ENCODE results near the gene HOXA6. TPM values are rescaled to one million over a fixed set of nuclear protein-coding genes. Genes with fewer than 3 reads are reported as not detected.

HOXA6 gene
- total RNA-seq, 2 donors from 2014 or later: 10.9 to 29.6 TPM

DNA sequence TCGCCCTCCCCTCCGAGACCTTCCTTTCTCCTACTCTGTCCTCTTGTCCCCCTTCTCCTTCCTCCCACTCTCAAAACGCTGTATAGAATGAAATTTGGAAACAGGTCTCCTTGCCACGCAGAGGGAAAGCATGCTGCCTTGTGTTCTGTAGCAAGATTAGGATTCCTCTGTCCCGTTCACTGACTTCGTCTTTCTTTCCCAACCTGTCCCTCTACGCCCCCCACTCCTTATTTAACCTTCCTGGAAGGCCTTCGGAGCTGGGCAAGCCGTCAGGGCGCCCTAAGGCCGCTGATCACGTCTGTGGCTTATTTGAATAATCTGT lies 16.4 kb upstream of the HOXA6 start:
- Histone ChIP-seq H3K27ac (peak overlapping the region; percentile 94), H3K9me3 (no peaks in the 10 kb centered on the region), H3K4me3 (peak overlapping the region; percentile 64), H3K36me3 (no peaks in the 10 kb centered on the region), H3K27me3 (peaks cover 7% of the 10 kb centered on the region), H3K4me1 (peaks cover 5% of the 10 kb centered on the region), H3K9ac (ENCODE audit: low read depth in 2 of 2, low read length in 2 of 2) (peak overlapping the region; percentile 80 to 98)
- intact Hi-C loops (cut with DNase I): loop anchor here (5.0 kb wide), 1 partner anchor 792 kb away; no protein-coding TSS in a partner anchor
- no peak for TF ChIP-seq CTCF (IDR thresholded peaks at IDR 0.05)
- no peak for DNase-seq

- Histone ChIP-seq H3K27ac (peak overlapping the region; percentile 94), H3K36me3 (no peaks in the 10 kb centered on the region), H3K9me3 (no peaks in the 10 kb centered on the region), H3K4me1 (peaks cover 5% of the 10 kb centered on the region), H3K27me3 (peaks cover 8% of the 10 kb centered on the region), H3K4me3 (peak overlapping the region; percentile 64), H3K9ac (ENCODE audit: low read depth in 2 of 2, low read length in 2 of 2) (peak overlapping the region; percentile 80 to 98)
- TF ChIP-seq CTCF (IDR thresholded peaks at IDR 0.05): no peak
- DNase-seq: no peak
- intact Hi-C loops (cut with DNase I): loop anchor here (5.0 kb wide), 1 partner anchor 791 kb away; no protein-coding TSS in a partner anchor
Measured at GRCh38 chr7:27163288-27164044, 15.9 kb upstream of the HOXA6 start.

GRCh38 chr7:27162561-27163287 lies 15.2 kb upstream of the HOXA6 start:
- peak overlapping the region in 1 of 2 donors; percentile 98 for H3K9ac ChIP-seq (ENCODE audit: low read depth in 2 of 2, low read length in 2 of 2)
- TF ChIP-seq CTCF (IDR thresholded peaks at IDR 0.05): no peak
- peaks cover 11% of the 10 kb centered on the region for H3K27me3 ChIP-seq
- H3K9me3 ChIP-seq: no peaks in the 10 kb centered on the region
- no peak for DNase-seq
- intact Hi-C loops (cut with DNase I): loop anchor here (5.0 kb wide), 1 partner anchor 790 kb away; no protein-coding TSS in a partner anchor
- peaks cover 5% of the 10 kb centered on the region for H3K4me1 ChIP-seq
- H3K27ac ChIP-seq: peak overlapping the region; percentile 94
- H3K36me3 ChIP-seq: no peaks in the 10 kb centered on the region
- H3K4me3 ChIP-seq: peak overlapping the region; percentile 64

- no peak for TF ChIP-seq CTCF (IDR thresholded peaks at IDR 0.05)
- H3K9ac ChIP-seq (ENCODE audit: low read depth in 2 of 2, low read length in 2 of 2): peak overlapping the region; percentile 52 to 98
- no peaks in the 10 kb centered on the region for H3K36me3 ChIP-seq
- H3K27ac ChIP-seq: peak overlapping the region; percentile 94
- H3K4me1 ChIP-seq: peaks cover 5% of the 10 kb centered on the region
- intact Hi-C loops (cut with DNase I): loop anchor here (5.0 kb wide), 1 partner anchor 790 kb away; no protein-coding TSS in a partner anchor
- no peaks in the 10 kb centered on the region for H3K9me3 ChIP-seq
- no peak for DNase-seq
- H3K4me3 ChIP-seq: peak overlapping the region; percentile 64
- peaks cover 11% of the 10 kb centered on the region for H3K27me3 ChIP-seq
Measured at GRCh38 chr7:27161721-27162560, 14.4 kb upstream of the HOXA6 start.

GRCh38 chr7:27161214-27161720 lies 13.7 kb upstream of the HOXA6 start:
- Histone ChIP-seq H3K4me1 (peaks cover 5% of the 10 kb centered on the region), H3K9ac (ENCODE audit: low read depth in 2 of 2, low read length in 2 of 2) (peak overlapping the region in 1 of 2 donors; percentile 100), H3K27me3 (peaks cover 9% of the 10 kb centered on the region), H3K36me3 (no peaks in the 10 kb centered on the region), H3K9me3 (no peaks in the 10 kb centered on the region), H3K4me3 (peak overlapping the region; percentile 64), H3K27ac (peak overlapping the region; percentile 94)
- peak; percentile 76 for DNase-seq
- intact Hi-C loops (cut with DNase I): loop anchor here (5.0 kb wide), 1 partner anchor 789 kb away; no protein-coding TSS in a partner anchor
- no peak for TF ChIP-seq CTCF (IDR thresholded peaks at IDR 0.05)

Measured in colonic mucosa (tissue), 4 donors.